ENCODE results near the gene MTRR.
"Not testable (repeated sequence)": the region's sequence is repeated elsewhere in the genome, so short reads cannot be mapped to it uniquely, and the experiment has no call there.

Gene MTRR

GRCh38 chr5:7902666-7903625 lies 34.0 kb downstream of the MTRR start:
- DNase-seq, result no peak

DNA sequence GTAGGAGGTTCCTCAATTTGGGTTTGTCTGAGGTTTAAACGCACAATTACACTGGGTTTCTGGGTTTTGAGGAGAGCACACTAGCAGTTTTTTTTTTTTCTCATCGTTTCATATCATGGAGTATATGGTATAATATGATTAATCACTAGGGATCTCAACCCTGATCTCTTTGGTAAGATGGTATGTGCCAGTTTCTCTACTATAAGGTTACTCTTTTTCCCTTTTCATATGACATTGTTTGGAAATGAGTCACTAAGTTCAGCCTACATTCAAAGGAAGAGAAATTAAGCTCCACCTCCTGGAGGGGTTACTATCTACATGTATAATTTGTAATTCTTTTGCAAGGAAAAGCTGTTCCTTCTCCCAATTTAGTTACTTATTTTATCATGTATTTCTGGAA lies 35.2 kb downstream of the MTRR start:
- DNase-seq, result no peak

DNA sequence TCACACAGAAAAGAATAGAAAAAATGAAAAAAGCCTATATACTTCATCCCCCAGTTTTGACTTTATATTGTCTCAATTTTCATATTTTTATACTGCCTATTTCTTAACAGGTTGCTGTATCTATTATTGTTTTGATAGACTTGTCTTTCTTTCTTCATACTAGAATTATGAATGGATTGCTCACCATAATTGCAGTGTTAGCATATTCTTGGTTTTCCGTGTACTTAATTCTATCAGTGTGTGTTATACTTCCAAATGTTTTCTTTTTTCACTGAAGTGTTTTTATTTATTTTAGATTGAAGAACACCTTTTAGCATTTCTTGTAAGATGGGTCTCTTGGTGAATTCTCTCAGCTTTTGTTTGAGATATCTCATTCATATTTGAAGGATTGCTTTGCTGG lies 38.7 kb downstream of the MTRR start:
- no peak for DNase-seq

GRCh38 chr5:7908317-7908716 lies 39.4 kb downstream of the MTRR start:
- no peak for DNase-seq

- no peak for DNase-seq
Measured at GRCh38 chr5:7910738-7911428, 41.9 kb downstream of the MTRR start.

GRCh38 chr5:7911429-7911771 lies 42.5 kb downstream of the MTRR start:
- DNase-seq, result not testable (repeated sequence)

DNA sequence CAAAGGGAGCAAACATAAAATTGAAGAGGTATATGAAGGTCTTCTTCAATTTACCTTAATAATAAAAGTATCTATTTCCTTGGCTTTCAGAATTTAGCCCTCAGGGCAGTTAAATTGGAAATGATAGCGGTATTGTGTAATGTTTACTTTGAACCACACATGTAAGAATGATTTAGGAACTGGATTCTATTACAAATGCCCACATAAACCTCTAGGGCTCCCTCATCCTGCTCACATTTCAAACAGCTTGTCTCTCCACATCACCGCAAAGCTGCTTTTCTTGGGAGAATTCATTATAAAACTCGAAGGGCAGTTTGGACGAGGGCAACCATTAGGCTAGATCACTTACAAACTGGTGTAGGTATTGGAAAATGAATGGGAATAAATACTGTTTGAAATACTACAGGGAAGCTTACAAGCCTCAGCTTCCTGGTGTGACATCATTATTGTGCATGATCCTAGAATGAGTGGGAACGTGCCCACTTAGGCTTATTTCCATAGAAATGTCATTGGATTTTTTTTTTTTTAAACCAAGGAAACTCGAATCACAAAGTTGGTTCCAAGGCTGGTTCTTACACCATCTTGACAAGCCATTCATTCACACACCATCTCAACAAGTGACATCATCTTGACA lies 47.3 kb downstream of the MTRR start:
- no peak for DNase-seq

DNA sequence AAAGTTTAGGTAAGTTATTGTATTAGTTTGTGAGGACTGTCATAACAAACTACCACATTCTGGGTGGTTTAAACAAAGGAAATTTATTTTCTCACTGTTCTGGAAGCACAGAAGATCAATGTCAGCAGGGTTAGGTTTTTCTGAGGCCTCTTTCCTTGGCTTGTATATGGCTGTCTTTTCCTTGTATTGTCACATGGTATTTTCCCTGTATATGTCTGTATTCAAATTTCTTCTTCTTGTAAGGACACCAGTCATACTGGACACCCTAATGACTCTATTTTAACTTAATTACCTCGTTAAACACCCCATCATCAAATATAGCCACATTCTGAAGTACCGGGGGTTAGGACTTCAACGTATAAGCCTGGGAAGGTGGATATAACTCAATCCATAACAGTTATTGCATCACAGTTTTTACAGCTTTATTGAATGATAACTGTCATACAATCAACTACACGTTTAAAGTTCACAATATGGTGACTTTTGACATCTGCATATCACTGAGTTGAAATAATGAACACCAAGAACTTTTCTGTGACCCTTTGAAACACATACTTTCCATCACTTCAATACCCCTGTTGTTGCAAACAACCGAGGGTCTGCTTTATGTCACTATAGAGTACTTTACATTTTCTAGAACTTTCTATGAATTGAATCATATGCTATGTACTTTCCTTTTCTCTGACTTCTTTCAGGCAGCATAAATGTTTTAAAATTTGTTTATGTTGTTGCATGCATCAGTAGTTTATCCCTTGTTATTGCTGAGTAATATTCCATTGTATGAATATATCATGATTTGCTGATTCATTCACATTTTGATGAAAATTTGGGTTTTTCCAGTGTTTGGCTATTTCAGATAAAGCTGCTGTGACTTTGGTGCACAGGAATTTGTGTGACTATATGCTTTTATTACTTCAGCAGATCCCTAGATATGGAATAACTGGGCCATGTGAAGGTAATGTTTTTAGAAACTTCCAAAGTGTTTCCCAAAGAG lies 48.5 kb downstream of the MTRR start:
- DNase-seq, result no peak

DNA sequence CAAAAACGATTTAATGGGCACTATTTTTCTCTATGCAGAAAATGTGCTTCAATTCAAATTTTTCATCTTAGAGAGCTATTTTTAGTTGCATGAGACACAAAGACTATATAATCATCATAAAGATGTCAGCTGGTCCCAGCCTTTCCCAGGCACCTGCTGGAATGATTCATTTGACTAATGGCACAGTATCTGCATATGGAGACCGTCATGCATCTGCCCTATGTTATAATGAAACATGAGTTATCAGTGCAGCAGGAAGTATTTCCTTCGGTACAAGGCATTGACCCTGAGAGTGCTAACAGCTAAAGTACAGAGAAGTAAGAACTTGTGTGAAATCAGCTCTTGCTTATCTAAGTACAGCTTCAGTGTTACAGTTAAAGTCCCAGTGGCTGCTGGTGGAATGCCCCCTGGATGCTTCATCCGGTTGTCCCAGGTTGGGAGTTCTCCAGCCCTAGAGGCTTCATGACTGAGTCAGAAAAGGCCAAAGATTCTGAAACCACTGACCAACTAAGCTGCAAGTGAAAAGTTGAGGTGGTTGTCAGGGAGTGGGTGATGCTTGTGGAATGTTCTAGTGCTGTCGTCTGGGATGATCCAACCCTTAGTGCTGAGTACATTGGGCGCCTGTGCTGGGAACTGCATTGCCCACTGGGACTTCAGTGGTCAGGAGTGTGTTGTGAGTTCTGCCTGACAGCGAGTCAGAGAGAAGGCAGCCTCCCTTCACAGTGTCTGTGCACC lies 57.2 kb downstream of the MTRR start:
- no peak for DNase-seq

- no peak for DNase-seq
Measured at GRCh38 chr5:7926720-7927119, 57.8 kb downstream of the MTRR start.

GRCh38 chr5:7927466-7928375 lies 58.8 kb downstream of the MTRR start:
- DNase-seq, result no peak

DNA sequence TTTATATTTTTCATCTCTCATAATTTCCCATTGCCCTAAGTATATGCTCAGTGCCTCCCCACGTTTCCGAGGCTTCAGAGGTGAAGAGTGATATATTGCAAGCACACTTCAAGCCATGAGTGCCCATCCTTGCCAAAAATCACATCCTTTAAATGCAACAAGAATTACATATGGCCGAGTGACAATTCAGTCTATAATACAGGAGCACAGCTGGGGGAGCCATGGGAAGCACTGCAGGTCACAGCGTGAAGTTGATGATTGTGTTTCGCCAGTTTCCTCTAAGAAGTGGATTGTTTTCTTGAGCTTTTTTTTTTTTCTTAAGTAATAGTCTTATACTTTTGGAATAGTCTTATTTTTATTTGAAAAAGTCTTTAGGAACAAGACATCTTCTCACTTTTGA lies 61.1 kb downstream of the MTRR start:
- no peak for DNase-seq

DNA sequence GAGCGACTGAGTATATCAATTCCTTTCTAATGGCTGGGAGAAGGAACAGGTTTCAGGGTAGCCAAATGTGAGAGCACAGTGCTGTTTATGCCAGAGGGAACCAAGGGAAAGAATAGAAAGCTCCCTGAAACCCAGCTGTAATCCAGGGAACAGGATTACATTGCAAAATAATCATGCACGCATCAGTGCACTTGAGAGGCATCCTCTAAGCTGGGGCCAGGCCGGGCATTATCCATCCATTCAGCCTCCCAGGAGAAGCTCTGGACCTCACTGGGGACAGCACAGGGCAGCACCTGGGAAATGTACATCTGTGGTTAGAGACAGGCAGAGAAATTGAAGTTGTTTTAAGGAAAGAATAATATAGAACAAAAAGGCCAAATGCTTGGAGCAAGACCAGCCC lies 72.7 kb downstream of the MTRR start:
- DNase-seq, result no peak

GRCh38 chr5:7947301-7947700 lies 78.4 kb downstream of the MTRR start:
- no peak for DNase-seq
